Keratinocyte (primary cell): ENCODE measurements around the gene AHSP. TPM values are rescaled to one million over a fixed set of nuclear protein-coding genes. Genes with fewer than 3 reads are reported as not detected.
"Not testable (repeated sequence)": the region's sequence is repeated elsewhere in the genome, so short reads cannot be mapped to it uniquely, and the experiment has no call there.

Source experiments
- DNase-seq: peaks from one replicate; pipeline ENCODE4 v3.0.0-alpha.2; 2011; ENCODE audit warnings: low read depth, missing footprints, low spot score
- FAIRE-seq: peaks from 2 replicates; lab custom pipeline; 2011; peaks lifted over from hg19 to GRCh38; lab: Jason Lieb, UNC
- H2AFZ ChIP-seq: 2 replicates; pipeline ENCODE4 v1.6.0; 2012; ENCODE audit warnings: low read length, control low read depth, inconsistent platforms; ENCODE audit not compliant: control insufficient read depth
- H3K27ac ChIP-seq: 2 replicates; pipeline ENCODE4 v1.5.1; 2011; ENCODE audit warnings: low read length; ENCODE audit not compliant: control insufficient read depth, insufficient read depth
- H3K27me3 ChIP-seq: 3 replicates; pipeline ENCODE4 v1.6.0; 2011; ENCODE audit warnings: low read length; ENCODE audit not compliant: control insufficient read depth, insufficient read depth; ENCODE audit errors: extremely low read depth
- H3K36me3 ChIP-seq, 2 experiments: 2 replicates in 1 of 2; 3 replicates in 1 of 2; pipeline ENCODE4 v1.5.1; 2011; ENCODE audit warnings: low read length in 2 of 2, mild to moderate bottlenecking in 1 of 2; ENCODE audit not compliant: control insufficient read depth in 2 of 2, insufficient read depth in 2 of 2; ENCODE audit errors: extremely low read depth in 1 of 2
- H3K4me1 ChIP-seq: 3 replicates; pipeline ENCODE4 v1.5.1; 2011; ENCODE audit warnings: low read length; ENCODE audit not compliant: control insufficient read depth, insufficient read depth; ENCODE audit errors: extremely low read depth
- H3K4me2 ChIP-seq: 3 replicates; pipeline ENCODE4 v1.6.0; 2011; ENCODE audit warnings: low read depth, low read length; ENCODE audit not compliant: control insufficient read depth, insufficient read depth; ENCODE audit errors: extremely low read depth
- H3K4me3 ChIP-seq, 3 experiments: fragments of 200-600 bp in 1 of 3; sonication (generic) in 1 of 3; 2 replicates in 2 of 3; 3 replicates in 1 of 3; pipeline ENCODE4 v1.5.1; 2011 to 2016; ENCODE audit warnings: low read length in 3 of 3, mild to moderate bottlenecking in 3 of 3, control low read depth in 2 of 3, inconsistent platforms in 1 of 3, low read depth in 1 of 3, mixed read lengths in 1 of 3, mixed run types in 1 of 3, moderate library complexity in 1 of 3; ENCODE audit not compliant: control insufficient read depth in 2 of 3, insufficient read depth in 2 of 3; ENCODE audit errors: extremely low read depth in 1 of 3
- H3K79me2 ChIP-seq: 2 replicates; pipeline ENCODE4 v1.6.0; 2012; ENCODE audit warnings: low read length; ENCODE audit not compliant: control insufficient read depth, insufficient read depth
- H3K9ac ChIP-seq: 3 replicates; pipeline ENCODE4 v1.6.0; 2011; ENCODE audit warnings: low read length; ENCODE audit not compliant: control insufficient read depth, insufficient read depth; ENCODE audit errors: extremely low read depth
- H3K9me1 ChIP-seq: 3 replicates; pipeline ENCODE4 v1.6.0; 2011; ENCODE audit warnings: low read length; ENCODE audit not compliant: control insufficient read depth, insufficient read depth; ENCODE audit errors: extremely low read depth
- H3K9me3 ChIP-seq: 2 replicates; pipeline ENCODE4 v1.5.1; 2012; ENCODE audit warnings: low read depth, low read length; ENCODE audit not compliant: control insufficient read depth
- H4K20me1 ChIP-seq: 3 replicates; pipeline ENCODE4 v1.6.0; 2011; ENCODE audit warnings: low read length; ENCODE audit not compliant: control insufficient read depth, insufficient read depth; ENCODE audit errors: extremely low read depth
- CTCF ChIP-seq, 3 experiments: IDR thresholded peaks in 1 of 3; conservative IDR thresholded peaks in 1 of 3; optimal IDR thresholded peaks in 1 of 3; 2 replicates in 2 of 3; 3 replicates in 1 of 3; pipeline versions ENCODE3 to v1.5.1; 2011; ENCODE audit warnings: low read length in 3 of 3, mild to moderate bottlenecking in 3 of 3, moderate library complexity in 2 of 3, control low read depth in 1 of 3, inconsistent platforms in 1 of 3; ENCODE audit not compliant: insufficient read depth in 2 of 3; ENCODE audit errors: extremely low read depth in 1 of 3
- EZH2 ChIP-seq: IDR thresholded peaks from one replicate; pipeline ENCODE4 v1.6.1; 2012; ENCODE audit warnings: inconsistent platforms, mild to moderate bottlenecking, low read length, moderate library complexity
- dilution Hi-C: fragments of 300-500 bp; cut with MboI; formaldehyde crosslinking; loops from one replicate; pipeline ENCODE4 v1.7.0; 2020; ENCODE audit warnings: low sequenced_read_pairs; ENCODE audit not compliant: extremely low pct_ligation_motif_present
- polyA plus RNA-seq, 5 experiments: library from polyadenylated mRNA; depleted of rRNA in 3 of 5; stranded (reverse) in 3 of 5; stranded (forward) in 1 of 5; unstranded in 1 of 5; fragments of >200 nt; gene quantifications; 1 replicate in 1 of 5; 2 replicates in 3 of 5; 3 replicates in 1 of 5; pipeline versions ENCODE4 v1.2.1 to v1.2.3, GENCODE V29; 2011 to 2012; ENCODE audit warnings: missing spikeins in 2 of 5, low read depth in 1 of 5, low replicate concordance in 1 of 5

The AHSP gene
- polyA plus RNA-seq, 1 donor (not counting 4 experiments of a cell fraction or from before 2014, with no cell fraction given): not detected

GRCh38 chr16:31536804-31537361, 9.2 kb downstream of the AHSP start:
- DNase-seq: no peak
- Histone ChIP-seq H3K9me3 (peaks cover 4% of the 10 kb centered on the region), H2AFZ (no peak overlapping the region), H3K9me1 (no peaks in the 10 kb centered on the region), H3K27me3 (peaks cover 5% of the 10 kb centered on the region), H3K79me2 (no peaks in the 10 kb centered on the region), H3K27ac (no peak overlapping the region), H3K36me3 (no peaks in the 10 kb centered on the region), H3K4me2 (no peak overlapping the region), H3K4me1 (no peaks in the 10 kb centered on the region), H3K4me3 (no peak overlapping the region), H3K9ac (no peak overlapping the region), H4K20me1 (no peaks in the 10 kb centered on the region)
- FAIRE-seq: no peak
- dilution Hi-C loops: no loop called here
- TF ChIP-seq EZH2: no peak
- TF ChIP-seq CTCF (optimal IDR thresholded peaks at IDR 0.05 in 1 of 3, IDR thresholded peaks at IDR 0.05 in 1 of 3, conservative IDR thresholded peaks at IDR 0.05 in 1 of 3; ENCODE audit: extremely low read depth in 1 of 3, insufficient read depth in 2 of 3, low read length in 3 of 3): no peak

GRCh38 chr16:31537362-31538242, 9.9 kb downstream of the AHSP start:
- Histone ChIP-seq H4K20me1 (no peaks in the 10 kb centered on the region), H3K4me1 (no peaks in the 10 kb centered on the region), H3K27me3 (peaks cover 5% of the 10 kb centered on the region), H3K9ac (no peak overlapping the region), H3K4me2 (no peak overlapping the region), H3K36me3 (no peaks in the 10 kb centered on the region), H3K4me3 (no peak overlapping the region), H3K9me3 (peaks cover 4% of the 10 kb centered on the region), H2AFZ (no peak overlapping the region), H3K79me2 (no peaks in the 10 kb centered on the region), H3K27ac (no peak overlapping the region), H3K9me1 (no peaks in the 10 kb centered on the region)
- no peak for FAIRE-seq
- DNase-seq: no peak
- TF ChIP-seq EZH2: no peak
- no peak for TF ChIP-seq CTCF (optimal IDR thresholded peaks at IDR 0.05 in 1 of 3, IDR thresholded peaks at IDR 0.05 in 1 of 3, conservative IDR thresholded peaks at IDR 0.05 in 1 of 3; ENCODE audit: extremely low read depth in 1 of 3, insufficient read depth in 2 of 3, low read length in 3 of 3)
- dilution Hi-C loops: no loop called here

- H3K79me2 ChIP-seq, H3K36me3 ChIP-seq, H3K27me3 ChIP-seq, H3K9me1 ChIP-seq, H2AFZ ChIP-seq, dilution Hi-C loops, H3K9me3 ChIP-seq, FAIRE-seq, DNase-seq, H4K20me1 ChIP-seq, H3K4me2 ChIP-seq, H3K9ac ChIP-seq, H3K4me1 ChIP-seq, H3K27ac ChIP-seq, H3K4me3 ChIP-seq: not testable (repeated sequence)
Observed at GRCh38 chr16:31538243-31538598, 10.5 kb downstream of the AHSP start.
